CD4-positive, alpha-beta T cell treated with Interleukin-4 for 1 hour (primary cell): ENCODE data around the gene ZNF335.
"Not testable (repeated sequence)": the region's sequence is repeated elsewhere in the genome, so short reads cannot be mapped to it uniquely, and the experiment has no call there.

Experiments used
- DNase-seq, 2 donors: peaks; one replicate each; pipeline ENCODE4 v3.0.0-alpha.2; 2020 to 2022

ZNF335 gene

GRCh38 chr20:45910670-45911485, 61.1 kb downstream of the ZNF335 start:
- peak; percentile 93 to 96 for DNase-seq

- DNase-seq, result no peak
Observed at GRCh38 chr20:45909817-45910669, 62.0 kb downstream of the ZNF335 start.

DNA sequence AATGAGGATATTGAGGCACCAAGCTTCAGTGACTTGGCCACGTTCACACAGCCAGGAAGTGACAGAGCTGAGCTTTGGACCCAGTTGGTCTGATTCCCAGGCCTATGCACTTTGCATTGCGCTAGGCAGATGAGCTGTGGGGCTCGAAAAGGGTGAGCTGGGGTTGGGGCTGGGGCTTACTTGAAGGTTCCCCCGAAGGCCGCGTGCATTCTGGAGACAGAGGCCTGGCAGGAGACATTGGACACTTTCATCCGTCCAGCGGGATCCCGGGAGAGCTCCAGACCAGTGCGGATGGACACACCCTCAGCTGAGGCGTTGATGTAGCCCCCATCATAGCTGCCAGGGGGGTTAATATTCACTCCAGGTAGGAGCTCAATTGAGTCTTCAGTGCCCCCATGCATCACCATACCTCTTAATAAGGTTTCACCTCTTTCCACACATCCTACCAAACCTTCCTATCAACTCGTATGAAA, 62.6 kb downstream of the ZNF335 start:
- no peak for DNase-seq

DNA sequence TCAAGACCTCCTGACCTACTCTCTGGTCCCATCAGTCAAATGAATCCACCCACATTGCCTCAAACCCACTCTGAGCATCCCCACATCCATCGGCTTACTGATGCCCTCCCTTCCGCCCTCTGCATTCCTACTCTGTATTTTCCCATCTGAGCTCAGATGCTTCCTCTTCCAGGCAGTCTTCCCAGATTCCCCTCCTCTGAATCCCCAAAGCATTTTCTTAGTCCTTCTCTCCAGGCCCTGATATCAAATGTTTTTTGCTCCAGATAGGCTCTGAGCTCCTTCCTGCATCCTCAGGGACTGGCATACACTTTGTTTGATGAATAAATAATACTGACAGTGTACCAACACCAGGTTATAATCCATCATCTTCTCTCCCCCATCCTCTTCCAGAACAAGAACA, 63.9 kb downstream of the ZNF335 start:
- DNase-seq, result no peak

- DNase-seq, result no peak
Observed at GRCh38 chr20:45907219-45907948, 64.6 kb downstream of the ZNF335 start.

- no peak for DNase-seq
Observed at GRCh38 chr20:45905505-45906079, 66.4 kb downstream of the ZNF335 start.

- DNase-seq, result no peak
Observed at GRCh38 chr20:45904583-45905504, 67.2 kb downstream of the ZNF335 start.

- no peak for DNase-seq
Observed at GRCh38 chr20:45902199-45902701, 69.8 kb downstream of the ZNF335 start.

DNA sequence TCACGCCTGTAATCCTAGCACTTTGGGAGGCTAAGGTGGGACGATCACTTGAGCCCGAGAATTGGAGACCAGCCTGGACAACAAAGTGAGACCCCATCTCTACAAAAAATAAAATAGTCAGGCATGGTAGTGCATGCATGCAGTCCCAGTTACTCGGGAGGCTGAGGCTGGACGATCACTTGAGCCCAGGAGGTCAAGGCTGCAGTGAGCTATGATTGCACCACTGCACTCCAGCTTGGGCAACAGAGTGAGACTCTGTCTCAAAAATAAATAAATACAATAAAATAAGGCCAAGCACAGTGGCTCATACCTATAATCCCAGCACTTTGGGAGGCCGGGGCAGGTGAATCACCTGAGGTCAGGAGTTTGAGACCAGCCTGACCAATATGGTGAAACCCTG, 70.7 kb downstream of the ZNF335 start:
- not testable (repeated sequence) for DNase-seq

- DNase-seq, result no peak
Observed at GRCh38 chr20:45899046-45899835, 72.8 kb downstream of the ZNF335 start.
